GM20000 (cell line): ENCODE data around the gene CNBP.

Source experiments
- DNase-seq: peaks from one replicate; pipeline ENCODE4 v3.0.0; 2012; ENCODE audit warnings: low spot score
- CTCF ChIP-seq: IDR thresholded peaks from 2 replicates; pipeline ENCODE4 v1.5.1; 2012; ENCODE audit warnings: mild to moderate bottlenecking, control low read depth; ENCODE audit errors: extremely low read depth, missing control alignments

The CNBP gene

GRCh38 chr3:129184396-129184657 is 631 bp upstream of the CNBP start:
- no peak for DNase-seq
- TF ChIP-seq CTCF: no peak

GRCh38 chr3:129182390-129183185 is 1.1 kb downstream of the CNBP start:
- DNase-seq: no peak
- no peak for TF ChIP-seq CTCF

GRCh38 chr3:129181819-129182218 is 1.9 kb downstream of the CNBP start:
- TF ChIP-seq CTCF: no peak
- DNase-seq: no peak

- no peak for TF ChIP-seq CTCF
- no peak for DNase-seq
Observed at GRCh38 chr3:129180461-129180860, 3.2 kb downstream of the CNBP start.

GRCh38 chr3:129176051-129176450 is 7.6 kb downstream of the CNBP start:
- TF ChIP-seq CTCF: no peak
- DNase-seq: no peak

- TF ChIP-seq CTCF: no peak
- DNase-seq: no peak
Observed at GRCh38 chr3:129173725-129174124, 10.0 kb downstream of the CNBP start.

GRCh38 chr3:129173206-129173605 is 10.5 kb downstream of the CNBP start:
- no peak for TF ChIP-seq CTCF
- no peak for DNase-seq
